ENCODE data around the gene PER2. TPM values are rescaled to one million over a fixed set of nuclear protein-coding genes. Genes with fewer than 3 reads are reported as not detected.
A peak's percentile ranks its signal among the peaks of the same experiment; 100 is the strongest.

The PER2 gene
- total RNA-seq, 2 donors from 2014 or later, result 6.4 to 8.1 TPM

GRCh38 chr2:238240757-238241711, 47.4 kb downstream of the PER2 start:
- intact Hi-C loops (cut with DNase I), result no loop called here
- ATAC-seq (peak; percentile 61 to 65), DNase-seq (peak; percentile 78)

- ATAC-seq (peak; percentile 88 to 89), DNase-seq (peak; percentile 93)
- intact Hi-C loops (cut with DNase I), result no loop called here
These were observed 48.3 kb downstream of the PER2 start, which contains the start of gene HES6 for GRCh38 chr2:238239863-238240756. HES6 (minus strand) TSS chr2:238240038; CDS start chr2:238239905, 133 bp downstream.

GRCh38 chr2:238239543-238239862, 48.9 kb downstream of the PER2 start:
- peak; percentile 47 for DNase-seq
- peak in 1 of 2 donors; percentile 1 for ATAC-seq
- intact Hi-C loops (cut with DNase I), result no loop called here

GRCh38 chr2:238238766-238239542, 49.5 kb downstream of the PER2 start:
- ATAC-seq, result no peak
- intact Hi-C loops (cut with DNase I), result no loop called here
- no peak for DNase-seq

- ATAC-seq (no peak), DNase-seq (no peak)
- intact Hi-C loops (cut with DNase I), result no loop called here
These were observed 50.1 kb downstream of the PER2 start for GRCh38 chr2:238238311-238238765.

- DNase-seq (no peak), ATAC-seq (no peak)
- intact Hi-C loops (cut with DNase I), result no loop called here
These were observed 50.8 kb downstream of the PER2 start for GRCh38 chr2:238237431-238238135.

GRCh38 chr2:238236571-238236970, 51.8 kb downstream of the PER2 start:
- DNase-seq (no peak), ATAC-seq (no peak)
- intact Hi-C loops (cut with DNase I), result no loop called here

GRCh38 chr2:238235856-238236255, 52.6 kb downstream of the PER2 start:
- DNase-seq, result no peak
- intact Hi-C loops (cut with DNase I), result no loop called here
- no peak for ATAC-seq

GRCh38 chr2:238235331-238235732, 53.1 kb downstream of the PER2 start:
- intact Hi-C loops (cut with DNase I), result no loop called here
- DNase-seq, result no peak
- ATAC-seq, result no peak

- DNase-seq (no peak), ATAC-seq (no peak)
- intact Hi-C loops (cut with DNase I), result no loop called here
These were observed 54.8 kb downstream of the PER2 start for GRCh38 chr2:238233625-238234024.

GRCh38 chr2:238231809-238232208, 56.6 kb downstream of the PER2 start:
- ATAC-seq (no peak), DNase-seq (no peak)
- intact Hi-C loops (cut with DNase I), result no loop called here

GRCh38 chr2:238231251-238231793, 57.1 kb downstream of the PER2 start:
- DNase-seq (peak; percentile 82), ATAC-seq (peak; percentile 82 to 87)
- intact Hi-C loops (cut with DNase I), result no loop called here

- ATAC-seq (no peak), DNase-seq (no peak)
- intact Hi-C loops (cut with DNase I), result no loop called here
These were observed 57.7 kb downstream of the PER2 start for GRCh38 chr2:238230699-238231098.

- DNase-seq (no peak), ATAC-seq (no peak)
- intact Hi-C loops (cut with DNase I), result no loop called here
These were observed 59.7 kb downstream of the PER2 start for GRCh38 chr2:238228700-238229099.

- intact Hi-C loops (cut with DNase I), result no loop called here
- no peak for DNase-seq
- no peak for ATAC-seq
These were observed 60.8 kb downstream of the PER2 start for GRCh38 chr2:238227587-238228032.

GRCh38 chr2:238226698-238227586, 61.5 kb downstream of the PER2 start:
- intact Hi-C loops (cut with DNase I), result no loop called here
- ATAC-seq (no peak), DNase-seq (no peak)

Data from left cardiac atrium (tissue), 4 donors.